Spleen (tissue), 11 donors: ENCODE measurements around the gene PALM. TPM values are rescaled to one million over a fixed set of nuclear protein-coding genes. Genes with fewer than 3 reads are reported as not detected.

ENCODE experiments used
- DNase-seq: peaks from one replicate; pipeline ENCODE4 v3.0.0-alpha.2; 2020
- H3K27ac ChIP-seq, 8 donors: fragments of 200-600 bp; sonication (generic) in 7 of 8; 1 replicate in 4 of 8; 2 replicates in 4 of 8; pipeline versions ENCODE4 v1.5.0 to v1.8.0; 2016 to 2021; ENCODE audit warnings: inconsistent platforms in 4 of 8, mild to moderate bottlenecking in 4 of 8, moderate library complexity in 1 of 8
- H3K27me3 ChIP-seq, 7 donors: fragments of 200-600 bp; sonication (generic) in 6 of 7; replicated peaks in 1 of 7; 1 replicate in 4 of 7; 2 replicates in 3 of 7; pipeline versions ENCODE4 v1.5.0 to v1.8.0; 2016 to 2021; ENCODE audit warnings: inconsistent platforms in 3 of 7, mild to moderate bottlenecking in 1 of 7
- H3K36me3 ChIP-seq, 6 donors: fragments of 200-600 bp; sonication (generic) in 5 of 6; 1 replicate in 4 of 6; 2 replicates in 2 of 6; pipeline versions ENCODE4 v1.5.0 to v1.8.0; 2016 to 2021; ENCODE audit warnings: inconsistent platforms in 2 of 6
- H3K4me1 ChIP-seq, 6 donors: fragments of 200-600 bp; sonication (generic) in 5 of 6; 1 replicate in 3 of 6; 2 replicates in 3 of 6; pipeline versions ENCODE4 v1.5.0 to v1.8.0; 2016 to 2021; ENCODE audit warnings: inconsistent platforms in 3 of 6
- H3K4me3 ChIP-seq, 8 donors: fragments of 200-600 bp; sonication (generic) in 7 of 8; 1 replicate in 4 of 8; 2 replicates in 4 of 8; pipeline versions ENCODE4 v1.5.0 to v1.8.0; 2016 to 2021; ENCODE audit warnings: inconsistent platforms in 4 of 8, mild to moderate bottlenecking in 4 of 8, moderate library complexity in 2 of 8
- H3K9me3 ChIP-seq, 8 donors: fragments of 200-600 bp; sonication (generic) in 7 of 8; 1 replicate in 4 of 8; 2 replicates in 4 of 8; pipeline versions ENCODE4 v1.5.0 to v1.8.0; 2016 to 2021; ENCODE audit warnings: inconsistent platforms in 4 of 8
- POLR2A ChIP-seq, 3 donors: fragments of 450-650 bp; IDR thresholded peaks; one replicate each; pipeline ENCODE4 v1.5.1; 2017; ENCODE audit warnings: antibody characterized with exemption in 3 of 3, mild to moderate bottlenecking in 1 of 3
- POLR2AphosphoS5 ChIP-seq, 3 donors: sonication (generic); formaldehyde crosslinking; IDR thresholded peaks; one replicate each; pipeline ENCODE4 v1.5.1; 2017; ENCODE audit warnings: antibody characterized with exemption in 3 of 3
- WGBS, 5 donors: extraction: QIAGEN DNeasy Blood & Tissue Kit in 3 of 5; methylation state at CpG; one replicate each; pipeline versions ENCODE4 v1.1.5 to v1.1.7; 2013 to 2018; 5-methylcytosine and 5-hydroxymethylcytosine counted together
- intact Hi-C: fragments of 100-400 bp; cut with DNase I; formaldehyde crosslinking; loops from one replicate; pipeline ENCODE4 v1.15.0; 2023; ENCODE audit warnings: low total_unique reads
- polyA plus RNA-seq, 3 donors: library from polyadenylated mRNA; stranded (reverse); fragments of 200-250 nt; gene quantifications; one replicate each; pipeline ENCODE4 v1.2.1, GENCODE V29; 2013
- total RNA-seq, 7 donors: library from RNA; depleted of rRNA in 3 of 7; stranded (reverse); fragments of >200 nt in 3 of 7; fragmentation: NEBNext Ultra II Directional in 4 of 7; extraction: Animal tissue kit (Norgen Biotek cat#: 25700) in 4 of 7; gene quantifications; one replicate each; pipeline versions ENCODE4 v1.1.0 to v1.2.1, GENCODE V29; 2016 to 2021
- TF ChIP-seq, protein P1 (sequence below), 11 experiments: fragments of 200-600 bp in 7 of 11; fragments of 450-650 bp in 4 of 11; sonication (generic) in 4 of 11; IDR thresholded peaks in 8 of 11; conservative IDR thresholded peaks in 3 of 11; 1 replicate in 7 of 11; 2 replicates in 4 of 11; pipeline versions ENCODE4 v1.4.0 to v1.8.0; 2016 to 2021; ENCODE audit warnings: antibody characterized with exemption in 11 of 11, inconsistent platforms in 4 of 11, mild to moderate bottlenecking in 1 of 11
- donor health status: healthy with polysubstance abuse.
- donor health status: DM: no; HTN: no; CAD: no; lungs with moderate emphysema.
- donor health status: DM: no; HTN: no; CAD: no.
- donor health status: Bipolar disorder and iron deficiency.
- donor health status: healthy.
- donor health status: DM: no; HTN: no; CAD: no.
- donor health status: DM: yes; HTN: yes; CAD: no.

PALM gene
- total and polyA plus RNA-seq, 10 donors: 6.0 to 80.1 (median 27.0) TPM

DNA sequence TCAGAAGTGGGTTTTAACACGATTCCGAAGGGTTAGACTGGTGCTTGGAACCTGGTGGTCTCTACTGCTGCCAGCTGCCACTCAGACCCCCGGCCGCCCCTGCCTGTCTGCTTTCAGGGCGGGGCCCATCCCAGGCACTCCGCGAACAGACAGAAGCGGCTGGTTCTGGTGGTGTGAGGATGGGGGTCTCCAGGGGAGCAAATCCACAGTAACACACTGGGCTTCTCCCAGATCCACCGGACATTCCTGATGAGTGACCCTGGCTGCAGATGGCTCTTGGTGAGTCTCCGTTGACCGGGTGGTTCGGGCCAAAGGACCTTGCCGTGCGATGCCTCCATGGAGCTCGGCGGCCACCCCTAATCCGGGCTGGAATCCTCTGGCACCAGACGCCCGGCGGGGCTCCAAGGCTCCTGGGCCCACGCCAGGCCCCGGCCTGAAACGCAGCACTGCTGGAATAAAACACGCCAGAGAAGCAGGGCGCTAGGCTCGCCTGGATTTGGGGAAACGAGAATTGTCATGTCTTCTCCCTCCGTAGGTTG lies 86.4 kb downstream of the PALM start:
- TF ChIP-seq POLR2A (IDR thresholded peaks at IDR 0.05) (no peak), POLR2AphosphoS5 (IDR thresholded peaks at IDR 0.05) (peak in 1 of 3 donors; percentile 25)
- TF ChIP-seq, protein P1, sequence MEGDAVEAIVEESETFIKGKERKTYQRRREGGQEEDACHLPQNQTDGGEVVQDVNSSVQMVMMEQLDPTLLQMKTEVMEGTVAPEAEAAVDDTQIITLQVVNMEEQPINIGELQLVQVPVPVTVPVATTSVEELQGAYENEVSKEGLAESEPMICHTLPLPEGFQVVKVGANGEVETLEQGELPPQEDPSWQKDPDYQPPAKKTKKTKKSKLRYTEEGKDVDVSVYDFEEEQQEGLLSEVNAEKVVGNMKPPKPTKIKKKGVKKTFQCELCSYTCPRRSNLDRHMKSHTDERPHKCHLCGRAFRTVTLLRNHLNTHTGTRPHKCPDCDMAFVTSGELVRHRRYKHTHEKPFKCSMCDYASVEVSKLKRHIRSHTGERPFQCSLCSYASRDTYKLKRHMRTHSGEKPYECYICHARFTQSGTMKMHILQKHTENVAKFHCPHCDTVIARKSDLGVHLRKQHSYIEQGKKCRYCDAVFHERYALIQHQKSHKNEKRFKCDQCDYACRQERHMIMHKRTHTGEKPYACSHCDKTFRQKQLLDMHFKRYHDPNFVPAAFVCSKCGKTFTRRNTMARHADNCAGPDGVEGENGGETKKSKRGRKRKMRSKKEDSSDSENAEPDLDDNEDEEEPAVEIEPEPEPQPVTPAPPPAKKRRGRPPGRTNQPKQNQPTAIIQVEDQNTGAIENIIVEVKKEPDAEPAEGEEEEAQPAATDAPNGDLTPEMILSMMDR (IDR thresholded peaks at IDR 0.05 in 8 of 11, conservative IDR thresholded peaks at IDR 0.05 in 3 of 11): no peak
- H3K4me1 ChIP-seq: peaks cover 23 to 67% (median 42%) of the 10 kb centered on the region in 6 donors
- H3K27me3 ChIP-seq: no peaks in the 10 kb centered on the region
- intact Hi-C loops: no loop called here
- no peaks in the 10 kb centered on the region for H3K9me3 ChIP-seq
- peaks cover 0 to 11% (median 2%) of the 10 kb centered on the region in 6 donors for H3K36me3 ChIP-seq
- H3K4me3 ChIP-seq: no peak overlapping the region
- H3K27ac ChIP-seq: no peak overlapping the region
- 87 to 94% (median 88%) methylated on average over 16 to 28 of the region's 28 CpGs for WGBS, 5 donors
- no peak for DNase-seq

DNA sequence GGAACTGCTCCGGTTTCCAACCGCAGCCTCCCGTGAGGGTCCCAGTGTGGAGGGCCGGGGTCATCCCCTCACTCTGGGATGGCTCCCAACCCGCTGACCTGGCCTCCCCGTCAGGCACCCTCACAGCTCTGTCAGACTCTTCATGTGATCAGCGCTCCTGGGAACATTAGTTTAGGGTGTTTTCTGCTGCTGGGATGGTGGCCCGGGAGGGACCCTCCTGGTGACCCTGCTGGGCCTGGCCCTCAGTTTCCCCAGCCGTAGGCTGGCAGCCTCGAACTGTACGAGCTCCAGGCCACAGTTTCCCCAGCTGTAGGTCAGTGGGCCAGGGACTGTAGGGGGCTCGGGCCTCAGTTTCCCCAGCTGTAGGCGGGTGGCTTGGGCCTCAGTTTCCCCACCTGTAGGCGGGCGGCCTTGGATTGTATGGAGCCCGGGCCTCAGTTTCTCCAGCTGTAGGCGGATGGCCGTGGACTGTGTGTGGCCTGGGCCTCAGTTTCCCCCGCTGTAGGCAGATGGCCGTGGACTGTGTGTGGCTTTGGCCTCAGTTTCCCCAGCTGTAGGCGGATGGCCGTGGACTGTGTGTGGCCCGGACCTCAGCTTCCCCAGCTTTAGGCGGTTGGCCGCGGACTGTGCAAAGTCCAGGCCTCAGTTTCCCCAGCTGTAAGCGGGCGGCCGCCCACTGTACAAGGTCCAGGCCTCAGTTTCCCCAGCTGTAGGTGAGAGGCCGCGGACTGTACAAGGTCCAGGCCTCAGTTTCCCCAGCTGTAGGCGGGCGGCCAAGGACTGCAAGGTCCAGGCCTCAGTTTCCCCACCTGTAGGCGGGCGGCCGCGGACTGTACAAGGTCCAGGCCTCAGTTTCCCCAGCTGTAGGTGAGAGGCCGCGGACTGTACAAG lies 87.2 kb downstream of the PALM start:
- intact Hi-C loops: no loop called here
- H3K36me3 ChIP-seq: peaks cover 0 to 19% (median 2%) of the 10 kb centered on the region in 6 donors
- no peaks in the 10 kb centered on the region for H3K27me3 ChIP-seq
- peak overlapping the region; percentile 55 to 96 (median 76) for H3K4me3 ChIP-seq
- TF ChIP-seq, protein P1 (IDR thresholded peaks at IDR 0.05 in 8 of 11, conservative IDR thresholded peaks at IDR 0.05 in 3 of 11): no peak
- TF ChIP-seq POLR2AphosphoS5 (IDR thresholded peaks at IDR 0.05) (no peak), POLR2A (IDR thresholded peaks at IDR 0.05) (no peak)
- H3K27ac ChIP-seq: peak overlapping the region; percentile 38 to 100 (median 88)
- no peaks in the 10 kb centered on the region for H3K9me3 ChIP-seq
- H3K4me1 ChIP-seq: peaks cover 31 to 67% (median 47%) of the 10 kb centered on the region in 6 donors
- peak; percentile 89 for DNase-seq
- 83 to 92% (median 86%) methylated on average over 16 to 39 of the region's 39 CpGs for WGBS, 5 donors

GRCh38 chr19:796692-797527 lies 88.2 kb downstream of the PALM start, which contains the start of gene PTBP1:
TSS of gene PTBP1 (plus strand) at chr19:797452. CDS start at chr19:797498, 46 bp downstream.
- peak within 1 kb of the TSS; percentile 93 to 100 (median 99) for H3K27ac ChIP-seq
- peak within 1 kb of the TSS; percentile 80 to 99 (median 91) for H3K4me3 ChIP-seq
- intact Hi-C loops: no loop called here
- H3K4me1 ChIP-seq: peaks cover 41 to 68% (median 52%) of the 10 kb centered on the region in 6 donors
- no peaks in the 10 kb centered on the region for H3K9me3 ChIP-seq
- no peaks in the 10 kb centered on the region for H3K27me3 ChIP-seq
- TF ChIP-seq POLR2A (IDR thresholded peaks at IDR 0.05) (no peak), POLR2AphosphoS5 (IDR thresholded peaks at IDR 0.05) (peak; percentile 86 to 95 (median 90))
- TF ChIP-seq, protein P1 (IDR thresholded peaks at IDR 0.05 in 8 of 11, conservative IDR thresholded peaks at IDR 0.05 in 3 of 11): peak in 7 of 11 experiments; percentile 24 to 55 (median 31)
- H3K36me3 ChIP-seq: peaks cover 0 to 29% (median 2%) of the 10 kb centered on the region in 6 donors
- DNase-seq: peak; percentile 100
- 0 to 1% (median 1%) methylated on average over 37 to 83 of the region's 83 CpGs for WGBS, 5 donors

Other genes with a start within 250 kb of the PALM start
- gene SHC2, start 247.9 kb upstream of the PALM start, total RNA-seq: 10 to 100 TPM; 25.5 to 90.1 (median 43.2) TPM
- 100 to 1,000 TPM in 1 of 3 donors, 10 to 100 TPM in 2; 19.6 to 123 (median 78.5) TPM for gene SHC2, start 247.9 kb upstream of the PALM start, polyA plus RNA-seq
- 10 to 100 TPM in 3 of 7 donors, 1 to 10 TPM in 4; 5.1 to 33.6 (median 5.9) TPM for gene MADCAM1, start 212.4 kb upstream of the PALM start, total RNA-seq
- gene MADCAM1, start 212.4 kb upstream of the PALM start, polyA plus RNA-seq: 10 to 100 TPM in 1 of 3 donors, 1 to 10 TPM in 2; 3.0 to 23.9 (median 3.4) TPM
- gene TPGS1, start 201.4 kb upstream of the PALM start, total RNA-seq: 10 to 100 TPM; 16.1 to 23.7 (median 19.5) TPM
- 10 to 100 TPM in 2 of 3 donors, 1 to 10 TPM in 1; 9.8 to 24.4 (median 19.4) TPM for gene TPGS1, start 201.4 kb upstream of the PALM start, polyA plus RNA-seq
- gene CDC34, start 177.2 kb upstream of the PALM start, total RNA-seq: 10 to 100 TPM; 36.5 to 52.4 (median 48.3) TPM
- 10 to 100 TPM; 35.9 to 83.9 (median 68.7) TPM for gene CDC34, start 177.2 kb upstream of the PALM start, polyA plus RNA-seq
- gene GZMM, start 164.9 kb upstream of the PALM start, total RNA-seq: 10 to 100 TPM in 4 of 7 donors, 1 to 10 TPM in 3; 3.9 to 19.5 (median 13.5) TPM
- gene GZMM, start 164.9 kb upstream of the PALM start, polyA plus RNA-seq: 10 to 100 TPM in 2 of 3 donors, 1 to 10 TPM in 1; 9.4 to 19.1 (median 16.3) TPM
- gene BSG, start 136.3 kb upstream of the PALM start, total RNA-seq: 100 to 1,000 TPM; 180 to 307 (median 274) TPM
- 100 to 1,000 TPM in 2 of 3 donors, 10 to 100 TPM in 1; 95.3 to 141 (median 139) TPM for gene BSG, start 136.3 kb upstream of the PALM start, polyA plus RNA-seq
- gene HCN2, start 119.1 kb upstream of the PALM start, total RNA-seq: 1 to 10 TPM in 1 of 7 donors, under 1 TPM in 4, not detected in 2; 0.19 to 1.1 (median 0.54) TPM
- under 1 TPM; 0.09 to 0.19 (median 0.11) TPM for gene HCN2, start 119.1 kb upstream of the PALM start, polyA plus RNA-seq
- gene POLRMT, start 75.4 kb upstream of the PALM start, total RNA-seq: 10 to 100 TPM; 28.6 to 55.6 (median 49.7) TPM
- gene POLRMT, start 75.4 kb upstream of the PALM start, polyA plus RNA-seq: 100 to 1,000 TPM in 2 of 3 donors, 10 to 100 TPM in 1; 67.8 to 105 (median 102) TPM
- under 1 TPM in 2 of 7 donors, not detected in 5; 0.27 to 0.61 TPM for gene FGF22, start 69.1 kb upstream of the PALM start, total RNA-seq
- gene FGF22, start 69.1 kb upstream of the PALM start, polyA plus RNA-seq: under 1 TPM in 2 of 3 donors, not detected in 1; 0.10 to 0.20 TPM
- 10 to 100 TPM; 49.2 to 95.1 (median 57.7) TPM for gene RNF126, start 45.7 kb upstream of the PALM start, total RNA-seq
- gene RNF126, start 45.7 kb upstream of the PALM start, polyA plus RNA-seq: 10 to 100 TPM; 38.1 to 55.3 (median 45.0) TPM
- 10 to 100 TPM; 11.5 to 43.4 (median 16.6) TPM for gene FSTL3, start 32.5 kb upstream of the PALM start, total RNA-seq
- gene FSTL3, start 32.5 kb upstream of the PALM start, polyA plus RNA-seq: 10 to 100 TPM in 2 of 3 donors, 1 to 10 TPM in 1; 5.6 to 31.2 (median 10.9) TPM
- gene PRSS57, start 13.5 kb upstream of the PALM start, total RNA-seq: 1 to 10 TPM in 2 of 7 donors, under 1 TPM in 3, not detected in 2; 0.46 to 2.5 (median 0.60) TPM
- gene PRSS57, start 13.5 kb upstream of the PALM start, polyA plus RNA-seq: under 1 TPM; 0.24 to 0.70 (median 0.27) TPM
- gene MISP, start 42.2 kb downstream of the PALM start, total RNA-seq: not detected
- under 1 TPM in 1 of 3 donors, not detected in 2; 0.13 TPM for gene MISP, start 42.2 kb downstream of the PALM start, polyA plus RNA-seq
- 100 to 1,000 TPM; 147 to 305 (median 247) TPM for gene PTBP1, start 88.5 kb downstream of the PALM start, total RNA-seq
- 100 to 1,000 TPM in 1 of 3 donors, 10 to 100 TPM in 2; 89.9 to 130 (median 98.6) TPM for gene PTBP1, start 88.5 kb downstream of the PALM start, polyA plus RNA-seq
- gene PLPPR3, start 113.0 kb downstream of the PALM start, total RNA-seq: under 1 TPM in 5 of 7 donors, not detected in 2; 0.27 to 0.79 (median 0.43) TPM
- under 1 TPM in 1 of 3 donors, not detected in 2; 0.03 TPM for gene PLPPR3, start 113.0 kb downstream of the PALM start, polyA plus RNA-seq
- 10 to 100 TPM in 3 of 7 donors, 1 to 10 TPM in 4; 3.1 to 69.7 (median 9.6) TPM for gene AZU1, start 118.9 kb downstream of the PALM start, total RNA-seq
- 1 to 10 TPM; 1.7 to 7.6 (median 4.2) TPM for gene AZU1, start 118.9 kb downstream of the PALM start, polyA plus RNA-seq
- gene PRTN3, start 132.1 kb downstream of the PALM start, total RNA-seq: 100 to 1,000 TPM in 1 of 7 donors, 10 to 100 TPM in 3, 1 to 10 TPM in 3; 2.8 to 168 (median 11.7) TPM
- 1 to 10 TPM in 2 of 3 donors, under 1 TPM in 1; 0.89 to 3.3 (median 1.3) TPM for gene PRTN3, start 132.1 kb downstream of the PALM start, polyA plus RNA-seq
- gene ELANE, start 143.4 kb downstream of the PALM start, total RNA-seq: 100 to 1,000 TPM in 1 of 7 donors, 10 to 100 TPM in 4, 1 to 10 TPM in 2; 3.9 to 137 (median 17.0) TPM
- gene ELANE, start 143.4 kb downstream of the PALM start, polyA plus RNA-seq: 1 to 10 TPM; 2.8 to 6.7 (median 5.4) TPM
- gene CFD, start 150.7 kb downstream of the PALM start, total RNA-seq: 10 to 100 TPM; 11.3 to 59.5 (median 26.2) TPM
- gene CFD, start 150.7 kb downstream of the PALM start, polyA plus RNA-seq: 10 to 100 TPM in 2 of 3 donors, 1 to 10 TPM in 1; 6.6 to 25.3 (median 18.4) TPM
- 10 to 100 TPM; 37.0 to 60.7 (median 52.7) TPM for gene MED16, start 184.3 kb downstream of the PALM start, total RNA-seq
- gene MED16, start 184.3 kb downstream of the PALM start, polyA plus RNA-seq: 10 to 100 TPM; 43.2 to 82.1 (median 77.6) TPM
- gene RNU6-9, start 184.5 kb downstream of the PALM start, total RNA-seq: not detected
- gene RNU6-9, start 184.5 kb downstream of the PALM start, polyA plus RNA-seq: not detected
- gene R3HDM4, start 204.3 kb downstream of the PALM start, total RNA-seq: 100 to 1,000 TPM in 3 of 7 donors, 10 to 100 TPM in 4; 41.0 to 175 (median 90.9) TPM
- gene R3HDM4, start 204.3 kb downstream of the PALM start, polyA plus RNA-seq: 10 to 100 TPM; 74.6 to 99.7 (median 87.4) TPM
- gene KISS1R, start 208.4 kb downstream of the PALM start, total RNA-seq: under 1 TPM in 5 of 7 donors, not detected in 2; 0.30 to 0.50 (median 0.37) TPM
- gene KISS1R, start 208.4 kb downstream of the PALM start, polyA plus RNA-seq: under 1 TPM; 0.22 to 0.42 (median 0.27) TPM
- gene ARID3A, start 217.1 kb downstream of the PALM start, total RNA-seq: 10 to 100 TPM; 14.9 to 42.5 (median 22.6) TPM
- gene ARID3A, start 217.1 kb downstream of the PALM start, polyA plus RNA-seq: 10 to 100 TPM in 1 of 3 donors, 1 to 10 TPM in 2; 2.5 to 10.3 (median 3.2) TPM